Hippocampal formation (tissue), 2 donors: Measurements from ENCODE around the gene NFKBIE.

Experiments used
- DNase-seq, 2 donors: peaks; one replicate each; lab custom pipeline; 2025; lab: John Stamatoyannopoulos, UW

Gene NFKBIE

GRCh38 chr6:44226368-44227147 lies 38.8 kb downstream of the NFKBIE start:
- no peak for DNase-seq

- DNase-seq, result no peak
These were observed 39.6 kb downstream of the NFKBIE start for GRCh38 chr6:44225579-44226325.

GRCh38 chr6:44224965-44225305 lies 40.4 kb downstream of the NFKBIE start:
- DNase-seq, result no peak

GRCh38 chr6:44224029-44224964 lies 41.1 kb downstream of the NFKBIE start:
- no peak for DNase-seq

GRCh38 chr6:44223319-44224028 lies 41.9 kb downstream of the NFKBIE start, which contains the start of gene SLC29A1:
SLC29A1 (plus strand) TSS chr6:44223595; CDS start chr6:44227314, 3,719 bp downstream.
- DNase-seq, result peak; percentile 36 to 60

GRCh38 chr6:44222486-44223318 lies 42.6 kb downstream of the NFKBIE start:
- DNase-seq, result no peak

GRCh38 chr6:44221961-44222335 lies 43.4 kb downstream of the NFKBIE start:
- DNase-seq, result no peak

- DNase-seq, result peak; percentile 40 to 70
These were observed 43.9 kb downstream of the NFKBIE start for GRCh38 chr6:44221291-44221960.

- DNase-seq, result no peak
These were observed 44.4 kb downstream of the NFKBIE start for GRCh38 chr6:44220913-44221290.

GRCh38 chr6:44219815-44220784 lies 45.3 kb downstream of the NFKBIE start:
- DNase-seq, result no peak

GRCh38 chr6:44219053-44219814 lies 46.1 kb downstream of the NFKBIE start:
- DNase-seq, result peak in 1 of 2 donors; percentile 54

GRCh38 chr6:44217332-44218143 lies 47.8 kb downstream of the NFKBIE start:
- DNase-seq, result peak in 1 of 2 donors; percentile 58

- DNase-seq, result no peak
These were observed 48.5 kb downstream of the NFKBIE start, which contains the start of gene MYMX for GRCh38 chr6:44216677-44217331. MYMX (plus strand) TSS chr6:44216926; CDS start chr6:44217472, 546 bp downstream.

GRCh38 chr6:44214307-44214706 lies 51.0 kb downstream of the NFKBIE start:
- no peak for DNase-seq

GRCh38 chr6:44211284-44211683 lies 54.1 kb downstream of the NFKBIE start:
- DNase-seq, result no peak
